Articular chondrocyte of knee joint (primary cell): ENCODE data around the gene SMIM7. TPM values are rescaled to one million over a fixed set of nuclear protein-coding genes. Genes with fewer than 3 reads are reported as not detected.

ENCODE experiments used
- total RNA-seq: library from RNA; depleted of rRNA; stranded (reverse); fragments of >200 nt; gene quantifications from 2 replicates; pipeline ENCODE4 v1.2.3, GENCODE V29; 2012

The SMIM7 gene
- 61.8 and 76.0 TPM in 2 replicates for total RNA-seq

DNA sequence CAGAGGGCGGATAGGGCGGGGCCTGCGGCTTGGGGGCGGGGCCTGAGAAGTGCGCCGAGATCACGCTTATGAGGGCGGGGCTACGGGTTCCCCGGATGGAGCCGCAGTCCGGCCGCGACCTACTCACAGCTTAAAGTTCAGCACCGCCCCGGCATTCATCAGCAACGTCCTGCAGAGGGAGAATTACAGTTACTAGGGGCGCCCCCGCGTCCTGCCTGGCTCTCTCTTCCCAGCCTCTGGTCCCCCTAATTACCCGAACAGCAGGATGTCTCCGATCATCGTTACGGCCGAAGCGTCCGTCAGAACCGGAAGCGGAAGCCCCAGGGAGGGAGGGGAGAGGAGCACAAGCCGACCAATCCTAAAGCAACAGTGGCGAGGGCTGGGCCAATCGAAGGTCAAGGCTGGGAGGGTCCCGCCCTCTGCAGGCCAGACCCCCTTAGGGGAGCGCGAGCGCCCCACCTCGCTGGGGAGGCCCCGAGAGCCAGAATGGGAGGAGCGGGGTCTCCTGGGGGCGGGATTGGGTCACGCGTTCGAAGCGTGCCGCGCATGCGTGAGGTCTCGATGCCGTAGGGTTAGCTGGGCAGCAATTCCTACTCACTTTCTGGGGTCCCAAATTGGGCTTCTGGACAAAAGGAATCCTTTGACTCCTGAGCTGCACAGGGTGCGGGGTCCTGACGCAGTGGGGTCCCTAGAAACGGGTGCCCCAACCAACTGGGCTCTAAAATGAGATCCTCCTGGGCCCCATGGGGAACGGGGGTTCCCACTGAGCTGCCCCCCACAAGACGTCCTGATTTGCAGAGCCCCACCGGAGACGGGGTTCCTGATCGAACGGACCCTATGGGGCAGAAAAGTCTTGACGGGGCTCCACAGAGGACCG, at the start of gene SMIM7:
Gene SMIM7 (minus strand): TSS at position 313 of the 877 bp plus-strand sequence. CDS start 34 bp downstream, at position 279.

DNA sequence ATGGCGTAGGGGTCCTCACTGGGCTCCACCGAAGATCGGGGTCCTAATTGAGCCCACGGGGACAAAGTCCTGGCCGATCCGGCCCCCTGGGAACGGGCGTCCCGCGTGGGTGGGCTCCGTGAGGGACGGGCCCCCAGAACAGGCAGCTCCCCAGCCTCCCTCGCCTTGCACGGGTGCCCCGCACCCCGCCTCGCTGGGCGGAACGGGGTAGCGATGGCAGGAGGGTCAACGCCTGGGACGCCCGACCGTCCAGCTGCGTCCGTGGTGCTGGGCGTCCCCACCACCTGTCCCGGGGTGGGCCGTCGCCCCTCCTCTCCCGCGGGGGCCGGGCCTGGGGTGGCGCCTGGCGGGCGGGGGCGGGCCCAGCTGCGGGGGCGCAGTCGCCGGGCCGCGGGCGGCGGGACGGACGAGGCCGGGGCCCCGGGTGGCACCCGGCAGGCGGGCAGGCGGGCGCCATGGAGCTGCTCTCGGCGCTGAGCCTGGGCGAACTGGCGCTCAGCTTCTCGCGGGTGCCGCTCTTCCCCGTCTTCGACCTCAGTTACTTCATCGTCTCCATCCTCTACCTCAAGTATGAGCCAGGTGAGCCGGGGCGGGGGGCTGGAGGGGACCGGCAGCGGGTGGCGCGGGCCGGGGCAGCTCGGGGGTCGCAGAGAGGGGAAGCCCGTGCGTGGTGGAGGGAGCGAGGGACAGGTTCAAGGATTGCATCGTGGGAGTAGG, 977 bp upstream of the SMIM7 start, which contains the start of gene TMEM38A:
Gene TMEM38A (plus strand): TSS at position 377 of the 717 bp plus-strand sequence. CDS start 79 bp downstream, at position 456.

DNA sequence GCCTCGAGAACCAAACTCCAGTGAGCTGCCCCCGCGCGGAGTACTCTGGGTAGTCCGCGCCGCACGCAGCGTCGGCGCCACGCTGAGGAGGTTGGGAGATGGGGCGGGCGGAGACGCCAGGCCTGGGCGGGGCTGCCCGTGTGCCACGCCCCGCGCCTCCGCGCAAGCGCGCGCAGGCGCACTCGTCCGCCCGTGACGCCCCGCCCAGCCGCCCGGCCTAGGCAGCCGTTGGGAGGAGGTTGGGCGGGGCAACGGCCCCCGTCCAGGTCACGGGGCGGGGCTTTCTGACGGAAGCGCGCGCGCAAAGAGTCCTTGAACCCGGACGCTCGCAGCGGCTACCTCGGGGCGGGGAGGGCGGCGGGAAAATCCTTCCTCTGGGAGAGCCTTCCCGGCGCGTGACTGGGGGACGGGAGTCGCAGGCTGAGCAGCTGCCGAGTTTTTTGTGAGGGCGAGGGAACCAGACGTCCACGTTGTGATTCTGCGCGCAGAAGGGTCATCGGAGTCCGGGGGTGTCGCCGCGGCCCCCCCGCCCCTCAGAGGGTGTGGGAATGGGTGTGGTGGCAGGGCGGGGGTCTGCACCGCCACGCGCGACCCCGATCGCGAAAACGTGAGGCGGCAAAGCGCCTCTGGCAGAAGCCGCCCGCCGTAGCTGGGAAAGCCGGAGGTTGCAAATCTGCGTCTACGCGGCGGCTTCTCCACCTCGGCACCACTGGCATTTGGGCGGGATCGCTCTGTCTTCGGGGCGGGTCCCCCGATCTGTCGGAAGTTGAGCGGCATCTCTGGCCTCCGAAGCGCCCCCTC, 31.6 kb downstream of the SMIM7 start, which contains the start of gene MED26:
Gene MED26 (minus strand): TSS at position 22 of the 801 bp plus-strand sequence. CDS start 261 bp downstream, outside the sequence.

Other genes starting within 250 kb of the SMIM7 start
- 12.1 and 15.4 TPM in 2 replicates for gene EPS15L1, start 188.2 kb downstream of the SMIM7 start, total RNA-seq
- gene CALR3, start 164.0 kb downstream of the SMIM7 start, total RNA-seq, result 0.39 TPM in 1 of 2 replicates, not detected in the other
- 7.3 and 7.9 TPM in 2 replicates for gene C19orf44, start 163.8 kb downstream of the SMIM7 start, total RNA-seq
- 4.9 and 5.9 TPM in 2 replicates for gene CHERP, start 117.7 kb downstream of the SMIM7 start, total RNA-seq
- 38.4 and 42.0 TPM in 2 replicates for gene SLC35E1, start 87.7 kb downstream of the SMIM7 start, total RNA-seq
- 6.3 and 7.8 TPM in 2 replicates for gene MED26, start 31.9 kb downstream of the SMIM7 start, total RNA-seq
- gene TMEM38A, start 995 bp upstream of the SMIM7 start, total RNA-seq, result 1.7 and 2.2 TPM in 2 replicates
- gene NWD1, start 59.7 kb upstream of the SMIM7 start, total RNA-seq, result not detected in 2 replicates
- 24.3 and 27.8 TPM in 2 replicates for gene SIN3B, start 169.3 kb upstream of the SMIM7 start, total RNA-seq
- gene F2RL3, start 228.9 kb upstream of the SMIM7 start, total RNA-seq, result not detected in 2 replicates